GM19240 (cell line): Measurements from ENCODE around the gene SOS1.
"Not testable (repeated sequence)": the region's sequence is repeated elsewhere in the genome, so short reads cannot be mapped to it uniquely, and the experiment has no call there.

ENCODE experiments used
- DNase-seq: peaks from one replicate; pipeline ENCODE4 v3.0.0; 2011; ENCODE audit warnings: low spot score; ENCODE audit not compliant: insufficient read length

SOS1 gene

GRCh38 chr2:39107156-39107555 is 13.7 kb downstream of the SOS1 start:
- no peak for DNase-seq

GRCh38 chr2:39099870-39100728 is 20.8 kb downstream of the SOS1 start:
- no peak for DNase-seq

- DNase-seq = no peak
Observed at GRCh38 chr2:39099310-39099869, 21.5 kb downstream of the SOS1 start.

GRCh38 chr2:39095624-39096023 is 25.2 kb downstream of the SOS1 start:
- DNase-seq = no peak

- DNase-seq = no peak
Observed at GRCh38 chr2:39094717-39095363, 26.0 kb downstream of the SOS1 start.

- DNase-seq = no peak
Observed at GRCh38 chr2:39093218-39093898, 27.5 kb downstream of the SOS1 start.

GRCh38 chr2:39091543-39091942 is 29.3 kb downstream of the SOS1 start:
- DNase-seq = no peak

- no peak for DNase-seq
Observed at GRCh38 chr2:39091063-39091462, 29.8 kb downstream of the SOS1 start.

GRCh38 chr2:39080152-39080551 is 40.7 kb downstream of the SOS1 start:
- DNase-seq = no peak

- DNase-seq = no peak
Observed at GRCh38 chr2:39069890-39070465, 50.9 kb downstream of the SOS1 start.

GRCh38 chr2:39069136-39069515 is 51.7 kb downstream of the SOS1 start:
- DNase-seq = no peak

- DNase-seq = no peak
Observed at GRCh38 chr2:39068299-39069135, 52.3 kb downstream of the SOS1 start.

- DNase-seq = no peak
Observed at GRCh38 chr2:39065616-39066015, 55.2 kb downstream of the SOS1 start.

GRCh38 chr2:39062320-39062719 is 58.5 kb downstream of the SOS1 start:
- DNase-seq = no peak

GRCh38 chr2:39061280-39061679 is 59.6 kb downstream of the SOS1 start:
- no peak for DNase-seq

GRCh38 chr2:39059366-39059952 is 61.4 kb downstream of the SOS1 start:
- DNase-seq = no peak

- DNase-seq = no peak
Observed at GRCh38 chr2:39058101-39058500, 62.8 kb downstream of the SOS1 start.

- not testable (repeated sequence) for DNase-seq
Observed at GRCh38 chr2:39052665-39053064, 68.2 kb downstream of the SOS1 start.

- DNase-seq = no peak
Observed at GRCh38 chr2:39050109-39050508, 70.7 kb downstream of the SOS1 start.

- DNase-seq = no peak
Observed at GRCh38 chr2:39039072-39039471, 81.8 kb downstream of the SOS1 start.
